Measurements from ENCODE around the gene GRIK4.

DNA sequence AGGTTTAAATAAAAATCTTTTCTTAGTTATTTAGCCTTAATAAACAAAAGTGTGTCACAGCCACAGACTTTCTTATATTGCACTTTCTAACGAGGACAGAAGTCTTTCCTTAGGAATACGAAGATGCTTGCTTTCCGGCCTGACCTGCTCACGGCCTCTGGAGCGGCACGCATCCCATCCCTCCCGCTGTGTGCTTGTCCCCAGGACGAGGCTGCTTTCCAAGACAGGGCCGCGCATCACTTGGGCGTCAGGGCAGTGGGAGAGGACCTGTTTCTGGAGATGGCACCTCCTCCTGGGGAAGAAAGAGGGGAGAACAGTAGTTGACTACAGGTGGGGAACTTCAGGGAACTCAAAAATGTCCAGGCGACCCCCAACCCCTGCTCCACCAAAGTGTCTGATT lies 26.4 kb downstream of the GRIK4 start:
- TF ChIP-seq, protein P1, sequence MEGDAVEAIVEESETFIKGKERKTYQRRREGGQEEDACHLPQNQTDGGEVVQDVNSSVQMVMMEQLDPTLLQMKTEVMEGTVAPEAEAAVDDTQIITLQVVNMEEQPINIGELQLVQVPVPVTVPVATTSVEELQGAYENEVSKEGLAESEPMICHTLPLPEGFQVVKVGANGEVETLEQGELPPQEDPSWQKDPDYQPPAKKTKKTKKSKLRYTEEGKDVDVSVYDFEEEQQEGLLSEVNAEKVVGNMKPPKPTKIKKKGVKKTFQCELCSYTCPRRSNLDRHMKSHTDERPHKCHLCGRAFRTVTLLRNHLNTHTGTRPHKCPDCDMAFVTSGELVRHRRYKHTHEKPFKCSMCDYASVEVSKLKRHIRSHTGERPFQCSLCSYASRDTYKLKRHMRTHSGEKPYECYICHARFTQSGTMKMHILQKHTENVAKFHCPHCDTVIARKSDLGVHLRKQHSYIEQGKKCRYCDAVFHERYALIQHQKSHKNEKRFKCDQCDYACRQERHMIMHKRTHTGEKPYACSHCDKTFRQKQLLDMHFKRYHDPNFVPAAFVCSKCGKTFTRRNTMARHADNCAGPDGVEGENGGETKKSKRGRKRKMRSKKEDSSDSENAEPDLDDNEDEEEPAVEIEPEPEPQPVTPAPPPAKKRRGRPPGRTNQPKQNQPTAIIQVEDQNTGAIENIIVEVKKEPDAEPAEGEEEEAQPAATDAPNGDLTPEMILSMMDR (conservative IDR thresholded peaks at IDR 0.05; ENCODE audit: low read length): no peak
- TF ChIP-seq EZH2phosphoT487 (IDR thresholded peaks at IDR 0.05; ENCODE audit: borderline replicate concordance, low read depth, low read length): no peak

Measured in OCI-LY7 (cell line).